ENCODE results near the gene BMPR1B. TPM values are rescaled to one million over a fixed set of nuclear protein-coding genes. Genes with fewer than 3 reads are reported as not detected.

Gene BMPR1B
- total and polyA plus RNA-seq, 9 of the 15 experiments (the other 6 are each of a cell fraction or from before 2014, with no cell fraction given) = 0.01 TPM; not detected in 8

GRCh38 chr4:95162867-95163266, 405.1 kb downstream of the BMPR1B start:
- H3K27ac ChIP-seq (ENCODE audit: extremely low read depth, low read depth, low read length) = no peak overlapping the region
- H3K4me3 ChIP-seq = no peak overlapping the region
- no peak overlapping the region for H3K9ac ChIP-seq (ENCODE audit: insufficient read depth in 1 of 2, low read depth in 2 of 2, low read length in 2 of 2)
- ATAC-seq (no peak), FAIRE-seq (no peak), DNase-seq (ENCODE audit: extremely low read depth in 1 of 4, low spot score in 3 of 4) (no peak)
- no peaks in the 10 kb centered on the region for H4K20me1 ChIP-seq (replicated peaks; ENCODE audit: control insufficient read depth, insufficient read depth, low read length)
- in situ Hi-C loops (cut with MboI) = loop anchor here (25.0 kb wide), 1 partner anchor 349 kb away; no protein-coding TSS in a partner anchor
- H3K27me3 ChIP-seq (ENCODE audit: control insufficient read depth in 2 of 2, insufficient read depth in 2 of 2, low read length in 2 of 2) = peaks cover 0 to 8% of the 10 kb centered on the region in 2 experiments; a peak in 3 of 5 replicates
- intact Hi-C loops (cut with micrococcal nuclease) = no loop called here
- CTCF ChIA-PET (ENCODE audit: low intra/inter-chr PET ratio) = no interaction called here
- 0 out of 2 replicates have a peak overlapping the region, but pooled peaks have one; percentile 7 for H3K4me2 ChIP-seq (ENCODE audit: insufficient read depth, low read length)
- WGBS (ENCODE audit: insufficient coverage, low coverage, missing lambda C conversion rate) = 0% methylated on average over 6 of the region's 6 CpGs
- BruUV-seq (replicated peaks) = no TSS peak
- no peaks in the 10 kb centered on the region for H3K9me3 ChIP-seq (replicated peaks; ENCODE audit: control insufficient read depth, insufficient read depth, low read depth, low read length)
- H3K79me2 ChIP-seq (ENCODE audit: control insufficient read depth, insufficient read depth, low read length) = no peaks in the 10 kb centered on the region
- TF ChIP-seq ZBTB17 (CRISPR knock-in tag; IDR thresholded peaks at IDR 0.05) (peak; percentile 80), MLLT1 (IDR thresholded peaks at IDR 0.05) (peak in 1 of 2 experiments; percentile 69; a peak in 2 of 4 replicates), HIVEP1 (CRISPR knock-in tag; IDR thresholded peaks at IDR 0.05) (no peak)
- POLR2A ChIA-PET = no interaction called here
- no peaks in the 10 kb centered on the region for H3K36me3 ChIP-seq (ENCODE audit: control insufficient read depth, insufficient read depth, low read length)
- no peaks in the 10 kb centered on the region for H3K4me1 ChIP-seq (replicated peaks in 1 of 2; ENCODE audit: control insufficient read depth in 2 of 2, insufficient read depth in 2 of 2, low read length in 2 of 2)
- H2AFZ ChIP-seq (ENCODE audit: low read depth, low read length) = no peak overlapping the region
- no peaks in the 10 kb centered on the region for H3K9me1 ChIP-seq (ENCODE audit: control insufficient read depth, insufficient read depth, low read length)
